ENCODE results near the gene ACVR2B.

ACVR2B gene

DNA sequence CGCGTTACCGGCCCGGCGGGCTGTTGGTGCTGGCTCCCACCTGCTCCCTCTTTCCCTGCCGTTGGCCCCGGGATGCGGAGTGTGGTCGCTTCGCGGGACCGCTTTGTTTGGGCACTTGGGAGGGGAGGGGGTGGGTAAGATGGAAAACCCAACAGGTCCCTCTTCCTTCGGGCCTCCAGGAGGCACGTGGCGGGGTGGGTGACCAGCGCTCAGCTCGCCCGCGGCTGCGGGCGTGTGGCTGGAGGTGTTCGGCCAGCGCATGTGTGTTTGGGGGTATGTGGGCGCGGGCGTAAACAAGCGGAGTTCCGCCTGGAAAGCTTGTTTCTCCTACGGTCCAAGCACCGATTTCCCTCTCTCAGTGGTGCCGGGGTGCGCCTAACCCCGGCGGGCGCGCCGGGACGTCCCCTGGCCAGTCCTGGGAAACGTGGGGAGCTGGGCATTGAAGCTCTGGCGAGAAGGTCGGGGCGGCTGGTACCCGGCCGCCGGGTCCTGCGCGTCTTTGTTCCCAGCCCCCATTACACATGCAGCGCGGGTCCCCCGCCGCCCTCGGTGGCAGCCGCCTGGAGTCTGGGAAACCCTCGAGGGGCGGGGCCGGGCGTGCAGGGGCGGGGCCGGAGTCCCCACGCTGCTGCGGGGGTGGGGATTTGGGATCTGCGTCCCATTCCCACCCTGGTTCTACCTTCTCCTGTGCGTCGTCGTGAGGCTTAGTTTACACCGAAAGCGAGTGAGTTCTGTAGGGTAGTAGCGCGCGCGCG lies 1.4 kb downstream of the ACVR2B start:
- Histone ChIP-seq H3K27ac (ENCODE audit: low read length) (no peak overlapping the region), H2AFZ (ENCODE audit: low read depth, low read length) (no peak overlapping the region)

DNA sequence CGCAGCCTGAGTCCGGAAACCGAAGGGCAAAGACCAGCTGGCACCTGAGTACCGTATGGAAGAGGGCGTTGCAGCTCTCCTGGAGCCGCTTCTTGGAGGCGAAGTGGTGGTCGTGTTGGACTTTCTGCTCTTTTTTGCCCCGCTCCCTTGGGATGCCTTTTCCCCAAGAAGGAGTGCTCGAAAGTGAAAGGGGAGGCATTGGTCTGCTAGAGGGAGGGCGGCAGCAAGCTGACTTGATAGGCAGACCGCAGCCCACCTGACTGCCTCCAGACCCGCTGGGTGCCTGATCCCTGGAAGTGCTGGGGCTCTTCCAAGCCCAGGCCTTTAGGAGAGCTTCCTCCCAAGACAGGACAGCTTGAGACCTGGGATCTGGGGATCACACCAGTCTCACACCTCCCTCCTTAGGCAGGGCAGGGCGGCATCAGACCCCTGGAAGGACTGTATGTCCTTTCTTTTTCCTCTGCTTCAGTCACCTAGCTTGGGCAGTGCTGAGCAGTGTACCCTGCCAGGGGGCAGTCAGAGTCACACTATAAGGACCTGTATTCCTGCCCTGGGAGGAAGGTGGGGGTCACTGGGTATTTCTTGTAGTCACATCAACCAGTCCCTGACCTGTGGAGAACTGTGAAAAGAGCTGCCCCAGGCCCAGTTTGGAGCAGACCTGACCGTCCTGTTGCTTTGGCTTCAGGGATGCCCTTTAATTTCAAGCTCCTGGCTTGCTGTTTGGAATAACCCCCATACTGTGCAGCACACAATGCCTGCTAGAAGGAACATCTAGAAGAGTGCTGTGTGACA lies 2.1 kb downstream of the ACVR2B start:
- H4K20me1 ChIP-seq (ENCODE audit: insufficient read depth, low read length) = peaks cover 15% of the 10 kb centered on the region; the same call in 1 of the 2 replicates

More for the DNA sequence above, 1.4 kb downstream of the ACVR2B start:
- H3K79me2 ChIP-seq (ENCODE audit: low read length) = peaks cover 53% of the 10 kb centered on the region
- H3K27me3 ChIP-seq (ENCODE audit: low read depth, low read length) = no peaks in the 10 kb centered on the region
- H3K36me3 ChIP-seq (replicated peaks; ENCODE audit: low read depth, low read length) = no peaks in the 10 kb centered on the region
- H3K4me3 ChIP-seq (ENCODE audit: low read length) = peak overlapping the region; percentile 91
- H3K4me1 ChIP-seq (ENCODE audit: low read length) = peaks cover 7% of the 10 kb centered on the region
- peak overlapping the region; percentile 87 for H3K9ac ChIP-seq (ENCODE audit: low read length)
- peak overlapping the region; percentile 74 for H3K4me2 ChIP-seq (ENCODE audit: low read length)
- H4K20me1 ChIP-seq (ENCODE audit: insufficient read depth, low read length) = peaks cover 9% of the 10 kb centered on the region; the same call in 1 of the 2 replicates
- H3K9me3 ChIP-seq (ENCODE audit: insufficient read depth, low read length) = 0 out of 2 replicates have a peak, but pooled peaks cover 4% of the 10 kb centered on the region
- TF ChIP-seq, protein P1, sequence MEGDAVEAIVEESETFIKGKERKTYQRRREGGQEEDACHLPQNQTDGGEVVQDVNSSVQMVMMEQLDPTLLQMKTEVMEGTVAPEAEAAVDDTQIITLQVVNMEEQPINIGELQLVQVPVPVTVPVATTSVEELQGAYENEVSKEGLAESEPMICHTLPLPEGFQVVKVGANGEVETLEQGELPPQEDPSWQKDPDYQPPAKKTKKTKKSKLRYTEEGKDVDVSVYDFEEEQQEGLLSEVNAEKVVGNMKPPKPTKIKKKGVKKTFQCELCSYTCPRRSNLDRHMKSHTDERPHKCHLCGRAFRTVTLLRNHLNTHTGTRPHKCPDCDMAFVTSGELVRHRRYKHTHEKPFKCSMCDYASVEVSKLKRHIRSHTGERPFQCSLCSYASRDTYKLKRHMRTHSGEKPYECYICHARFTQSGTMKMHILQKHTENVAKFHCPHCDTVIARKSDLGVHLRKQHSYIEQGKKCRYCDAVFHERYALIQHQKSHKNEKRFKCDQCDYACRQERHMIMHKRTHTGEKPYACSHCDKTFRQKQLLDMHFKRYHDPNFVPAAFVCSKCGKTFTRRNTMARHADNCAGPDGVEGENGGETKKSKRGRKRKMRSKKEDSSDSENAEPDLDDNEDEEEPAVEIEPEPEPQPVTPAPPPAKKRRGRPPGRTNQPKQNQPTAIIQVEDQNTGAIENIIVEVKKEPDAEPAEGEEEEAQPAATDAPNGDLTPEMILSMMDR (IDR thresholded peaks at IDR 0.05; ENCODE audit: low read depth, low read length) = no peak
- no peak for TF ChIP-seq EZH2phosphoT487 (IDR thresholded peaks at IDR 0.05; ENCODE audit: low read depth)

DNA sequence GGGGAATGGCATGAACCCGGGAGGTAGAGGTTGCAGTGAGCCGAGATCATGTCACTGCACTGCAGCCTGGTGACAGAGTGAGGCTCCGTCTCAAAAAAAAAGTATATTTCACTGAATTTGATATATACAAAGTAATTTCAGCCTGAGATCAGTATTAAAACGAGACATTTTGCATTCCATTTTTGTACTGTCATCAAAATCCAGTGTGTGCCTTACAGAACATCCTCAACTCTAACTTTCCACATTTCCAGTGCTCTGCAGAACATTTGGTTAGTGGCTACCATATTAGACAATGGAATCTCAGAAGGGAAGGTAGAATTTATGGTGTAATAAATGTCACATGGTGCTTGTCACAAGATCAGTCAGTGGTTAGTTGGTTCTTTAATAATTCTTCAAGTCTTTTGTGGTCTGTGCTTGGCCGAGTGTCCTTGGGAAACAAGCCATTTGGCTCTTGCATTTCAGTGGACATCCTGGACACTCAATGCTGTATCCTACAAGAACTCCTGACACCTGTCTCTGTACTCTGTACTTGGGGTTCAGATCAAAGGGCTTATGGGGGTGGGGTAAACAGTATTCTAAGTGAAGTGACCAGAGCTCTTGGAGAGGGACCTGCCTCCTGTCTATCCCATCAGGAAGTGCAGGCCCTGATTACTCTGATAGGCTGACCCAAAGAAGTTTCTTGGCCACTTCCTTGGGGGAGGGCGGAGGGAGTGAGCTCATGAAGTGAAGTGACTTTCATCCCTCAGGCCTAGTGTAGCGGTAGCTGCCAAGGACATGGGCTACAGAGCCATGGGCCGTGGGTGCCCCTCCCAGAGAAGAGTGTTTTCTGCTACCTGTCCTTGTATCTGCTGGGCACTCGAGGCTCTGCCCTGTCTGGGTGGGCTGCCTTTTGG lies 3.7 kb downstream of the ACVR2B start:
- peaks cover 7% of the 10 kb centered on the region for H3K4me1 ChIP-seq (ENCODE audit: low read length)
- H3K4me2 ChIP-seq (ENCODE audit: low read length) = no peak overlapping the region
- no peaks in the 10 kb centered on the region for H3K27me3 ChIP-seq (ENCODE audit: low read depth, low read length)
- H2AFZ ChIP-seq (ENCODE audit: low read depth, low read length) = no peak overlapping the region
- peaks cover 66% of the 10 kb centered on the region for H3K79me2 ChIP-seq (ENCODE audit: low read length)
- TF ChIP-seq, protein P1 (IDR thresholded peaks at IDR 0.05; ENCODE audit: low read depth, low read length) = no peak
- no peak for TF ChIP-seq EZH2phosphoT487 (IDR thresholded peaks at IDR 0.05; ENCODE audit: low read depth)
- no peak overlapping the region for H3K4me3 ChIP-seq (ENCODE audit: low read length)
- no peak overlapping the region for H3K27ac ChIP-seq (ENCODE audit: low read length)
- H3K36me3 ChIP-seq (replicated peaks; ENCODE audit: low read depth, low read length) = no peaks in the 10 kb centered on the region
- peaks cover 20% of the 10 kb centered on the region; the same call in 1 of the 2 replicates for H4K20me1 ChIP-seq (ENCODE audit: insufficient read depth, low read length)
- H3K9ac ChIP-seq (ENCODE audit: low read length) = no peak overlapping the region
- no peaks in the 10 kb centered on the region for H3K9me3 ChIP-seq (ENCODE audit: insufficient read depth, low read length)

More for the DNA sequence above, 2.1 kb downstream of the ACVR2B start:
- Histone ChIP-seq H3K4me1 (ENCODE audit: low read length) (peaks cover 7% of the 10 kb centered on the region), H3K9me3 (ENCODE audit: insufficient read depth, low read length) (no peaks in the 10 kb centered on the region), H3K36me3 (replicated peaks; ENCODE audit: low read depth, low read length) (no peaks in the 10 kb centered on the region), H3K79me2 (ENCODE audit: low read length) (peaks cover 60% of the 10 kb centered on the region), H3K27ac (ENCODE audit: low read length) (no peak overlapping the region), H3K27me3 (ENCODE audit: low read depth, low read length) (no peaks in the 10 kb centered on the region), H3K4me2 (ENCODE audit: low read length) (no peak overlapping the region), H2AFZ (ENCODE audit: low read depth, low read length) (no peak overlapping the region), H3K4me3 (ENCODE audit: low read length) (no peak overlapping the region), H3K9ac (ENCODE audit: low read length) (no peak overlapping the region)
- no peak for TF ChIP-seq EZH2phosphoT487 (IDR thresholded peaks at IDR 0.05; ENCODE audit: low read depth)
- TF ChIP-seq, protein P1 (IDR thresholded peaks at IDR 0.05; ENCODE audit: low read depth, low read length) = no peak
